GM13977 (cell line): ENCODE results near the gene C7orf33.
A peak's percentile ranks its signal among the peaks of the same experiment; 100 is the strongest.
"Not testable (repeated sequence)": the region's sequence is repeated elsewhere in the genome, so short reads cannot be mapped to it uniquely, and the experiment has no call there.

ENCODE experiments used
- DNase-seq: peaks from one replicate; pipeline ENCODE4 v3.0.0; 2012; ENCODE audit warnings: low spot score
- in situ Hi-C: fragments of 300-500 bp; cut with MboI; formaldehyde crosslinking; loops from one replicate; pipeline ENCODE4 v1.12.0; 2022; ENCODE audit warnings: low sequenced_read_pairs, low pct_unique_long_range_greater_than_20kb, mixed read lengths, inconsistent platforms; ENCODE audit not compliant: unreplicated experiment
- TF ChIP-seq, protein P1 (sequence below): IDR thresholded peaks from 2 replicates; pipeline ENCODE4 v1.5.1; 2012; ENCODE audit warnings: mild to moderate bottlenecking, control low read depth; ENCODE audit not compliant: insufficient read depth; ENCODE audit errors: extremely low read depth, missing control alignments

C7orf33 gene

DNA sequence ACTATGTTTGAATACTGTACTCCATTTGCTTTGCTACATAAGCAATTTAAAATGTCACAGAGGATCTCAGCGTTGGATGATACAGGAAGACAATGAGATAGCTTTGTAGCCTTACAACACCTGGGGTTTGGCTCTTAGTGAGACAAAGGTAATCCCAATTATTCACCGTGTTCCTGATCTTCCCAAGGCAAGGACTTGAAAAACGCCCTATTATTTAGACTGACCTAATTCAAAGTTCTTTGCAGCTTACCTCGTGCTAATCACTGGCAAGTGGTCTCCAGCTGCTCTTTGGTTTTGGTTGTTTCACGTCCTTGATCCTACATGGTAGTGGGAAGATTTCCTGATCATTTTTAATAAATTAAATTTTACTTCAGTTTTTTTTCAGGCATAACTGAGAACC, 23.0 kb upstream of the C7orf33 start:
- in situ Hi-C loops = no loop called here
- TF ChIP-seq, protein P1, sequence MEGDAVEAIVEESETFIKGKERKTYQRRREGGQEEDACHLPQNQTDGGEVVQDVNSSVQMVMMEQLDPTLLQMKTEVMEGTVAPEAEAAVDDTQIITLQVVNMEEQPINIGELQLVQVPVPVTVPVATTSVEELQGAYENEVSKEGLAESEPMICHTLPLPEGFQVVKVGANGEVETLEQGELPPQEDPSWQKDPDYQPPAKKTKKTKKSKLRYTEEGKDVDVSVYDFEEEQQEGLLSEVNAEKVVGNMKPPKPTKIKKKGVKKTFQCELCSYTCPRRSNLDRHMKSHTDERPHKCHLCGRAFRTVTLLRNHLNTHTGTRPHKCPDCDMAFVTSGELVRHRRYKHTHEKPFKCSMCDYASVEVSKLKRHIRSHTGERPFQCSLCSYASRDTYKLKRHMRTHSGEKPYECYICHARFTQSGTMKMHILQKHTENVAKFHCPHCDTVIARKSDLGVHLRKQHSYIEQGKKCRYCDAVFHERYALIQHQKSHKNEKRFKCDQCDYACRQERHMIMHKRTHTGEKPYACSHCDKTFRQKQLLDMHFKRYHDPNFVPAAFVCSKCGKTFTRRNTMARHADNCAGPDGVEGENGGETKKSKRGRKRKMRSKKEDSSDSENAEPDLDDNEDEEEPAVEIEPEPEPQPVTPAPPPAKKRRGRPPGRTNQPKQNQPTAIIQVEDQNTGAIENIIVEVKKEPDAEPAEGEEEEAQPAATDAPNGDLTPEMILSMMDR = no peak

DNA sequence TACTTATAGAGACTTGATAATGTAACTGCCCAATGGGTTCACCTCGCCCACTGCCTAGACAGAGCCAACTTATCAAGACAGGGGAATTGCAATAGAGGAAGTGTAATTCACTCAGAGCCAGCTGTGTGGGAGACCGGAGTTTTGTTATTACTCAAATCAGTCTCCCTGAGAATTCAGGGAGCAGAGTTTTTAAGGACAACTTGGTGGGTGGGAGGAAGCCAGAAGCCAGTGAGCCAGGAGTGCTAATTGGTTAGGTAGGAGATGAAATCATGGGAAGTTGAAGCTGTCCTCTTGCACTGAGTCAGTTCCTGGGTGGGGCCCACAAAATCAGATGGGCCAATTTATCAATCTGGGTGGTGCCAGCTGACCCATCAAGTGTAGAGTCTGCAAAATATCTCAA, 20.1 kb upstream of the C7orf33 start:
- TF ChIP-seq, protein P1 = no peak
- in situ Hi-C loops = no loop called here

More for the DNA sequence above, 23.0 kb upstream of the C7orf33 start:
- DNase-seq = no peak

DNA sequence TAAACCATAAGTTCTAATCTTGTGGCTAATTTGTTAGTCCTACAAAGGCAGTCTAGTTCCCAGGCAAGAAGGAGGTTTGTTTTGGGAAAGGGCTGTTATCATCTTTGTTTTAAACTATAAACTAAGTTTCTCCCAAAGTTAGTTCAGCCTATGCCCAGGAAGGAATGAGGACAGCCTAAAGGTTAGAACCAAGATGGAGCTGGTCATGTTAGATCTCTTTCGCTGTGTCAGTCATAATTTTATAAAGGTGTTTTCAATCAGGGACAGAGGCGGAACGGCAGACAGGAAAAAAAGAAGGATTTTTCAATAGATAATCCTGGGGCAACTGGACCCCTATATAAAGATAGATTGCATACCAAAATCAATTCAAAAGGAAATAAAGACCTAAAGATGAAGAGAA, 19.6 kb upstream of the C7orf33 start:
- in situ Hi-C loops = not testable (repeated sequence)

More for the DNA sequence above, 20.1 kb upstream of the C7orf33 start:
- no peak for DNase-seq

DNA sequence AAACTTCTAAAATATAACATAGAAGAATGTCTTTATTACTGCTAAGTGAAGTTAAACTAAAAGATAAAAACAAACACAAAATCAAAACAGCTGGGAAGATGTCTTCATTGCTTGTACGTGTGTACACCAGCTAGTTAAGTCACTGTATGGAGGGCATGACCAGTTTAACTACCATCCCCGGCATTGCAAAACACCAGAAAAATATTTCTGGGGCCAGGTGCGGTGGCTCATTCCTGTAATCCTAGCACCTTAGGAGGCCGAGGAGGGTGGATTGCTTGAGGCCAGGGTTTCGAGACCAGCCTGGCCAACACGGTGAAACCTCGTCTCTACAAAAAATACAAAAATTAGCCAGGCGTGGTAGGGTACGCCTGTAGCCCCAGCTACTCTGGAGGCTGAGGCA, 19.2 kb upstream of the C7orf33 start:
- in situ Hi-C loops = no loop called here
- TF ChIP-seq, protein P1 = no peak
- no peak for DNase-seq

More for the DNA sequence above, 19.6 kb upstream of the C7orf33 start:
- DNase-seq = not testable (repeated sequence)

DNA sequence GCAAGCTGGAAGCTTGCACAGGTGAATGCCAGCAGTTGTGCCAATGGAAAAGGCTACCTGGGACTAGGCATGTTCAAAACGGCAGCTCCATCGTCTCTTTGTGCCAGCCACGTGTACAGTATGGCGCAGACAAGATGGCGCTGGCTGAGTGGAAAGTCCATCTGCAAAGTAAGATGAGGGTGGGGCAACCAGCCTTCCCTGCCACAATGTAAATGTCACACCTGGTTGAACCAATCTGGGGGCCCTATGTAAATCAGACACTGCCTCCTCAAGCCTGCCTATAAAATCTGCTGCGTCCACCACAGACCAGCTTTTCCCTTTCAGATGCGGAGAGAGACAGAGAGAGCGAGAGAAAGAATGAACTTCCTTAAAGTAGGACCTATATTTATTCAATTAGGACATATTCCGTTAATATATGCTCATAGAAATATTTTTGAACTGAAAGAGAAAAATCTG, 18.5 kb upstream of the C7orf33 start:
- TF ChIP-seq, protein P1 = no peak
- in situ Hi-C loops = no loop called here
- no peak for DNase-seq

DNA sequence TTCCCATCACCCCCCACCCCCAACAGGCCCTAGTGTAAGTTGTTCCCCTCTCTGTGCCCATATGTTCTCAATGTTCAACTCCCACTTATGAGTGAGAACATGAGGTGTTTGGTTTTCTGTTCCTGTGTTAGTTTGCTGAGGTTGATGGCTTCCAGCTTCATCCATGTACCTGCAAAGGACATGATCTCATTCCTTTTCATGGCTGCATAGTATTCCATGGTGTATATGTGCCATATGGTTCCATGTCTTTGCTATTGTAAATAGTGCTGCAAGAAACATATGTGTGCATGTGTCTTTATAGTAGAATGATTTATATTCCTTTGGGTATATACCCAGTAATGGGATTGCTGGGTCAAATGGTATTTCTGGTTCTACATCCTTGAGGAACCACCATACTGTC, 17.0 kb upstream of the C7orf33 start:
- in situ Hi-C loops, DNase-seq: not testable (repeated sequence)

DNA sequence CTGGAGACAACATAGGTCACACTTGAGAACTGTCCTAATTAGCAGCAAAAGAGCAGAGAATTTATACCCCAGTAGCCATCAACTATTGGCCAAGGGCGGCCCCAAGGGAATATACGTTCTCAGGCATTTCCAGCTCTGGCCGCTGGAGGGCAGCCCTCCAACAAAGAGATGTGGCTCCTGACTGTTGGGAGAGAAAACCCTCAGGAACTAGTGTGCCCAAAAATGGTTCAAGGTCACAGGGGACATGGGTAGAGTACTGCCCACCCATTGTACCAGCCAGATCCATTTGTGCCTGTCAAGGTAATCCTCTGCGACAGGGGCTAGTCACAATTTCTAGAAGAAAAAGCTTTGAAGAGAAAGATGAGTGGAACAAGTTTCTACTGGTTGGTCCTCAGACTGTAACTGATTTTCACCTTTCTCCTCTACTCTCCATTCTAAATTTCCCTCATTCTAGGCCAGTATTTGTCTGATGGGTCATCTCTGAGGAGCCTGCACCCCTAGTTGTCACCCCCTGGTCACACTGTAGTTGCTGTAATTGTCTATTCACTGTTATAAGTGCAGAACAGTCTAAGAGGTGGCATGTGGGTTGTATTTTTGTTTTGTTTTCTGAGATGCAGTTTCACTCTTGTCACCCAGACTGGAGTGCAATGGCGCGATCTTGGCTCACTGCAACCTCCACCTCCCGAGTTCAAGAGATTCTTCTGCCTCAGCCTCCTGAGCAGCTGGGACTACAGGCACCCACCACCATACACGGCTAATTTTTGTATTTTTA, 14.7 kb upstream of the C7orf33 start:
- TF ChIP-seq, protein P1 = peak; percentile 91
- peak; percentile 45 for DNase-seq
- in situ Hi-C loops = no loop called here
